Lower lobe of right lung (tissue), 2 donors: ENCODE data around the gene TM4SF5. TPM values are rescaled to one million over a fixed set of nuclear protein-coding genes. Genes with fewer than 3 reads are reported as not detected.

Experiments
- ATAC-seq, 2 donors: fragments of 200-7000 bp; cut with Tn5 transposase; one replicate each; pipeline ENCODE4 v1.9.1; 2020 to 2022; ENCODE audit warnings: mild to moderate bottlenecking in 2 of 2, moderate library complexity in 2 of 2
- DNase-seq: peaks from one replicate; pipeline ENCODE4 v3.0.0-alpha.2; 2020
- H3K27ac ChIP-seq: fragments of 200-600 bp; one replicate; pipeline ENCODE4 v1.8.0; 2022
- H3K27me3 ChIP-seq: fragments of 200-600 bp; one replicate; pipeline ENCODE4 v1.8.0; 2022; ENCODE audit warnings: low read depth
- H3K36me3 ChIP-seq: fragments of 200-600 bp; one replicate; pipeline ENCODE4 v1.8.0; 2022; ENCODE audit warnings: mild to moderate bottlenecking
- H3K4me1 ChIP-seq: fragments of 200-600 bp; one replicate; pipeline ENCODE4 v1.8.0; 2022
- H3K4me3 ChIP-seq: fragments of 200-600 bp; one replicate; pipeline ENCODE4 v1.8.0; 2022; ENCODE audit warnings: mild to moderate bottlenecking
- H3K9me3 ChIP-seq: fragments of 200-600 bp; one replicate; pipeline ENCODE4 v1.8.0; 2022
- intact Hi-C: fragments of 100-400 bp; cut with DNase I; formaldehyde crosslinking; loops from one replicate; pipeline ENCODE4 v1.11.0; 2022
- total RNA-seq: library from RNA; stranded (reverse); fragmentation: NEBNext Ultra II Directional; extraction: Animal tissue kit (Norgen Biotek cat#: 25700); gene quantifications from one replicate; pipeline ENCODE4 v1.2.1, GENCODE V29; 2021
- TF ChIP-seq, protein P1 (sequence below): fragments of 200-600 bp; IDR thresholded peaks from one replicate; pipeline ENCODE4 v1.8.0; 2022; ENCODE audit warnings: antibody characterized with exemption, mild to moderate bottlenecking
- donor health status: DM: no; HTN: yes; CAD: no; lungs with severe emphysema.

TM4SF5 gene
- total RNA-seq, 1 donor from 2014 or later: not detected

DNA sequence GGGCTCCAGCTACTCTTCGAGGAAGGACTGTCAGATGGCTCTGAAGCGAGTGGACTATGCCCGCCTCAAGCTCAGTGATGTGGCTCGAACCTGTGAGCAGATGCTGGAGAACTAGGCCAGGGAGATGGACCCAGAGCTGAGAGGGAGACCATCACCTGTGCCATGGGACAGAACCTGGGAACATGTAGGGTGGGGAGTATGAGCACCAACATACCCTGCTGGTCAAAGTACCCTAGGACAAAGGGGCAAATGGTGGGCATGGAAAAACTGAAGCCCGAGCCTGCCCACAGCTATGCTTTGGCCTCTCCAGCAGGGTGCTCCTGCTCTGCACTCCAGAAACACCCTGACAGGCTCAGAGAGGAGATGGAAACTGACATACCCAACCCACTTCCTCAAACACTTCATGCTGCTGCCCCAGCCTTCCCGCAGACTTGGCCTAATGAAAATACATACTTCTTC lies 38.6 kb upstream of the TM4SF5 start:
- intact Hi-C loops: loop anchor here (10.0 kb wide), 1 partner anchor 52 kb away; the partner anchor contains the start of genes GLTPD2 and VMO1
- peak; percentile 77 for DNase-seq
- peak overlapping the region; percentile 36 for H3K27ac ChIP-seq

DNA sequence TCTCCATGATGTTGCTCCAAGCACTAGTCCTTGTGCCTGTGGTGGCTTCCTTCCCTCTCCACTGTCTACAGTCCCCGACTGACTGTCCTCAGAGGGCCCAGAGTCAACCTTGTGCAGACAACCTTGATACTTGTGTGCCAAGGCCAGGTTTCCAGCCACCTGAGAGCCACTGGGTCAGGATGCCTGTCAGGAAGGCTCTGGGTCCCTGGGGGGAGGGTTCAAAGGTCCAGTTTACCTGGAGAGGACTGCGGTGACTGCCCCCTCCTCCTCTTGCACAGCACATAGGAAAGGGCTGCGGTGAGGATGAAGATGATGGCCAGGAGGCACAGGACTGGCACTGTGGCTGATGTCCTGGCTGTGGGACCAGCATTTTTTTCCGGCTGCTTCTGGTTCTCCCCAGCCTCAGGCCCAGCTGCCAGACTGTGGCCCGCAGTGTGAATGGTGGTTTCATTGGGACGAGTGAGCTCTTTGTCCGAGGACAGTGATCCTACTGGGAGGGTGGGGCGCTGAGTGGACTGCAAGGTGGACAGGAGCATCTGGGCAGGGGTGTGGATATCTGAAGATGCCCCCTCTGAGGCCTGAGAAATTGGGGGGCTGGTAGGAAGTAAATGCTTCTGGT lies 36.7 kb upstream of the TM4SF5 start:
- H3K9me3 ChIP-seq: no peaks in the 10 kb centered on the region
- peak; percentile 30 for DNase-seq
- H3K27ac ChIP-seq: no peak overlapping the region
- no peak overlapping the region for H3K4me3 ChIP-seq
- H3K27me3 ChIP-seq: no peaks in the 10 kb centered on the region
- intact Hi-C loops: loop anchor here (10.0 kb wide), 1 partner anchor 50 kb away; the partner anchor contains the start of genes GLTPD2 and VMO1
- peaks cover 50% of the 10 kb centered on the region for H3K4me1 ChIP-seq
- peaks cover 27% of the 10 kb centered on the region for H3K36me3 ChIP-seq
- TF ChIP-seq, protein P1, sequence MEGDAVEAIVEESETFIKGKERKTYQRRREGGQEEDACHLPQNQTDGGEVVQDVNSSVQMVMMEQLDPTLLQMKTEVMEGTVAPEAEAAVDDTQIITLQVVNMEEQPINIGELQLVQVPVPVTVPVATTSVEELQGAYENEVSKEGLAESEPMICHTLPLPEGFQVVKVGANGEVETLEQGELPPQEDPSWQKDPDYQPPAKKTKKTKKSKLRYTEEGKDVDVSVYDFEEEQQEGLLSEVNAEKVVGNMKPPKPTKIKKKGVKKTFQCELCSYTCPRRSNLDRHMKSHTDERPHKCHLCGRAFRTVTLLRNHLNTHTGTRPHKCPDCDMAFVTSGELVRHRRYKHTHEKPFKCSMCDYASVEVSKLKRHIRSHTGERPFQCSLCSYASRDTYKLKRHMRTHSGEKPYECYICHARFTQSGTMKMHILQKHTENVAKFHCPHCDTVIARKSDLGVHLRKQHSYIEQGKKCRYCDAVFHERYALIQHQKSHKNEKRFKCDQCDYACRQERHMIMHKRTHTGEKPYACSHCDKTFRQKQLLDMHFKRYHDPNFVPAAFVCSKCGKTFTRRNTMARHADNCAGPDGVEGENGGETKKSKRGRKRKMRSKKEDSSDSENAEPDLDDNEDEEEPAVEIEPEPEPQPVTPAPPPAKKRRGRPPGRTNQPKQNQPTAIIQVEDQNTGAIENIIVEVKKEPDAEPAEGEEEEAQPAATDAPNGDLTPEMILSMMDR: no peak
- no peak for ATAC-seq

More for the DNA sequence above, 38.6 kb upstream of the TM4SF5 start:
- peak in 1 of 2 donors; percentile 42 for ATAC-seq
- Histone ChIP-seq H3K9me3 (no peaks in the 10 kb centered on the region), H3K36me3 (peaks cover 27% of the 10 kb centered on the region), H3K27me3 (no peaks in the 10 kb centered on the region), H3K4me1 (peaks cover 39% of the 10 kb centered on the region), H3K4me3 (no peak overlapping the region)
- TF ChIP-seq, protein P1: peak; percentile 39

DNA sequence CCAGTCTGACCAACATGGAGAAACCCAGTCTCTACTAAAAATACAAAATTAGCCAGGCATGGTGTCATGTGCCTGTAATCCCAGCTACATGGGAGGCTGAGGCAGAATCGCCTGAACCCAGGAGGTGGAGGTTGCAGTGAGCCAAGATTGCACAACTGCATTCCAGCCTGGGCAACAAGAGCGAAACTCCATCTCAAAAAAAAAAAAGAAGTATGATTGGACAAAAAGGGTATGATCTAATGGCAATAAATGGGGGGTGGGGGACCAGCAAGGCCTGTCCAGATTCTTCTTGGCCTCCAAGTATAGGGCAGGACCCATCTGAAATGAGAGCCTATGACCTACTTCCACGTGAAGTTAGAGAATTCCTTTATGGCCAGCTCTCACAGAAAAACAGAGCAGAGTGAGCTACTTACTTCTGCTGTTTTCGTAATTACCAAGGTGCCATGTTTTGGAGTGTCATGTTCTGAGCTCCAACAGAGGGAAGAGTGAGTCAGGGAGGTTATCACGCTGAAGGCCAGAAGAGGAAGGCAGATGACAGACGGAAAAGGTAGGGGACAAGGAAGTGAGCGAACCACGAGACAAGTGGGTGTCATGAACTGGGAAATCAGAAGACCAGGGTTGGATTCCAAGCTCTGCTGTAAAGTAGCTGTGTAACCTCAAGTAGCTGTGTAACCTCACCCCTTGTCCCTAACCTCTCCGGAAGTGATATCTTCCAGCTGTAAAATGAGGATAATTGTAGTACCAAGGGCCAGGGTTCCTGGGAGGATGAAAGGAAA lies 35.6 kb upstream of the TM4SF5 start:
- no peak overlapping the region for H3K4me3 ChIP-seq
- H3K9me3 ChIP-seq: no peaks in the 10 kb centered on the region
- intact Hi-C loops: loop anchor here (10.0 kb wide), 1 partner anchor 49 kb away; the partner anchor contains the start of genes GLTPD2 and VMO1
- no peaks in the 10 kb centered on the region for H3K27me3 ChIP-seq
- peak overlapping the region; percentile 27 for H3K27ac ChIP-seq
- peaks cover 46% of the 10 kb centered on the region for H3K4me1 ChIP-seq
- TF ChIP-seq, protein P1: no peak
- H3K36me3 ChIP-seq: peaks cover 27% of the 10 kb centered on the region
- ATAC-seq: peak in 1 of 2 donors; percentile 1
- peak; percentile 46 for DNase-seq

DNA sequence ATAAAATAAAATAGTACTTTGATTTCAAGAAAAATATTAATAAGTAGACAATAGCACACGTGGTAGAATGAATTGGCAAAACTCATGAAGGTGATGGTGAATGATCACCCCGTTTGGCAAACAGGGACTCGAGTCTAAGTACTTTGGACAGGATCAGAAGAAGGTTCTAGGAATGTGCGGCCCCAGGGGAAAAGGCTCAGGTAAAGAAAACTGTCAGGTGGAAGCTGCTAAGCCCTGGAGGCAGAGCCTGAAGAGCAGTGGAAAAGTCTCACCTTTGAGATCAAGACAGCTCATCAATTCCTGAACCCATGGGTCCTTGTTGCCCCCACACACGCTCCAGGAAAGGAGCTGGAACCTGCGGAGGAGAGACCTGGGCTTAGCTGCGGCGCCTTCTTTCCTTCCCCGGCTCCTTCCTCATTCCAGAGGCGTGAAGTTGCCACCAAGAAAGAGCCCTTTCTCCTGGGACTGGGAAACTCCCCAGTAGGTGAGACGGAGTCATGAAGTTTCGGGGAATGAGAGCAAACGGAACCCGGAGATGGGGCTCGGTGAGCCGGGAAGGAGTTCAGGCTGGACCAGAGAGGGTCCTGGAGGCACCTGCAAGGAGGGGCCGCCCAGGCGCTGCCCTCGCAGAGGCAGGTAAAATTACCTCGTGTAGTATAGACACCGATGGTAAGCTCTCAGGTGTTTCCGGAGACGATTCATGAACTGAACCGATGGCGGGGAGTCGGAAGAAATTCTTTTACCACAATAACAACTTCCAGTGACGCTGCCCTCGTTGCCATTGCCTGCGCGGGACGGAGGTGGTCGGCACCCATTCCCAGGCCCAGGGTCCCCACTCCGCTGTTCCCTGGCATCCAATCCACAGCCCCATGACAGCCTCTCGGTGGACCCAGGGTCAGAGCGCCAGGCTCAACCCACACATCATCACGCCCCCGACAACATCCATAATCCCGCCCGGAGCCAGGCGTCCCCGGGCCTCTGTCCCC lies 33.3 kb upstream of the TM4SF5 start:
- peak; percentile 60 to 74 for ATAC-seq
- TF ChIP-seq, protein P1: no peak
- H3K4me3 ChIP-seq: peak overlapping the region; percentile 90
- peaks cover 30% of the 10 kb centered on the region for H3K4me1 ChIP-seq
- no peaks in the 10 kb centered on the region for H3K9me3 ChIP-seq
- H3K36me3 ChIP-seq: peaks cover 17% of the 10 kb centered on the region
- no peaks in the 10 kb centered on the region for H3K27me3 ChIP-seq
- DNase-seq: peak; percentile 64
- H3K27ac ChIP-seq: peak overlapping the region; percentile 84
- intact Hi-C loops: loop anchor here (10.0 kb wide), 1 partner anchor 46 kb away; the partner anchor contains the start of genes GLTPD2 and VMO1
